ENCODE data around the gene TRIM54. TPM values are rescaled to one million over a fixed set of nuclear protein-coding genes. Genes with fewer than 3 reads are reported as not detected.
"Not testable (repeated sequence)": the region's sequence is repeated elsewhere in the genome, so short reads cannot be mapped to it uniquely, and the experiment has no call there.

Gene TRIM54
- total RNA-seq, 1 donor, result not detected

DNA sequence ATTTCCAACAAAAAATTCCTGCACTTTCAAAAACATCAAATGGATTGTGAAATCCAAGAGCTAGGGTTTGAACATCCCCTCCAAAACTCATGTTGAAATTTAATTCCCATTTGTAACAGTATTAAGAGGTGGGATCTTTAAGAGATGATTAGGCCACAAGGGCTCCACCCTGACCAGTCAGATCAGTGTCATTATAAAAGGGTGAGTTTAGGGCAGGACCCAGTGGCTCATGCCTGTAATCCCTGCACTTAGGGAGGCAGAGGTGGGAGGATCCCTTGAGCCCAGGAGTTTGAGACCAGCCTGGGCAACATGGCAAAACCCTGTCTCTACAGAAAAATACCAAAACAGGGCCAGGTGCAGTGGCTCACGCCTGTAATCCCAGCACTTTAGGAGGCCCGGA, 65.4 kb downstream of the TRIM54 start:
- no peak overlapping the region for H3K4me3 ChIP-seq (ENCODE audit: low read depth, low read length)
- no peak for DNase-seq (ENCODE audit: low read depth)
- TF ChIP-seq, protein P1, sequence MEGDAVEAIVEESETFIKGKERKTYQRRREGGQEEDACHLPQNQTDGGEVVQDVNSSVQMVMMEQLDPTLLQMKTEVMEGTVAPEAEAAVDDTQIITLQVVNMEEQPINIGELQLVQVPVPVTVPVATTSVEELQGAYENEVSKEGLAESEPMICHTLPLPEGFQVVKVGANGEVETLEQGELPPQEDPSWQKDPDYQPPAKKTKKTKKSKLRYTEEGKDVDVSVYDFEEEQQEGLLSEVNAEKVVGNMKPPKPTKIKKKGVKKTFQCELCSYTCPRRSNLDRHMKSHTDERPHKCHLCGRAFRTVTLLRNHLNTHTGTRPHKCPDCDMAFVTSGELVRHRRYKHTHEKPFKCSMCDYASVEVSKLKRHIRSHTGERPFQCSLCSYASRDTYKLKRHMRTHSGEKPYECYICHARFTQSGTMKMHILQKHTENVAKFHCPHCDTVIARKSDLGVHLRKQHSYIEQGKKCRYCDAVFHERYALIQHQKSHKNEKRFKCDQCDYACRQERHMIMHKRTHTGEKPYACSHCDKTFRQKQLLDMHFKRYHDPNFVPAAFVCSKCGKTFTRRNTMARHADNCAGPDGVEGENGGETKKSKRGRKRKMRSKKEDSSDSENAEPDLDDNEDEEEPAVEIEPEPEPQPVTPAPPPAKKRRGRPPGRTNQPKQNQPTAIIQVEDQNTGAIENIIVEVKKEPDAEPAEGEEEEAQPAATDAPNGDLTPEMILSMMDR (IDR thresholded peaks at IDR 0.05; ENCODE audit: insufficient read depth, low read depth, low read length), result no peak

DNA sequence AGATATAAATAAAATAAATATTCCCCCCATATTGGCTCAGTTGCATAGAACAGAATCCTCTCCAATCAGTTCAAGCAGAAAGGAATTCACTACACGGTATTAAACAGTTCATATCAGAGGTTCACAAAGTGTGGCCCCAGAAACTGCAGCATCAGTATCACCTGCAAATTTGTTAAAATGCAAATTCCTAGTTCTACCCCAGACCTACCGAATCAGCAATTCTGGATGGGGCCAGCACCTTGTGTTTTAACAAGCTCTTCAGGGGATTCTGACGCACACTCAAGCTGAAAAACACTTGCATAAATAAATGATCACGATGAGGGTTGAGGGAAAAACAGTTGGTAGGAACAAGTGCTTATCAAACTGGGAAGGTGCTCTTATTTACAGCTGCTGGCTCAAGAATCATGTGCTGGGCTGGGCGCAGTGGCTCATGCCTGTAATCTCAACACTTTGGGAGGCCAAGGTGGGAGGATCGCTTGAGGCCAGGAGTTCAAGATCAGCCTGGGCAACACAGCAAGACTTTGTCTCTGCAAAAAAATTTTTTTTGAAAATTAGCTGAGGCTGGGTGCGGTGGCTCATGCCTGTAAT, 68.0 kb downstream of the TRIM54 start:
- TF ChIP-seq, protein P1 (IDR thresholded peaks at IDR 0.05; ENCODE audit: insufficient read depth, low read depth, low read length), result no peak
- H3K4me3 ChIP-seq (ENCODE audit: low read depth, low read length), result no peak overlapping the region
- DNase-seq (ENCODE audit: low read depth), result no peak

DNA sequence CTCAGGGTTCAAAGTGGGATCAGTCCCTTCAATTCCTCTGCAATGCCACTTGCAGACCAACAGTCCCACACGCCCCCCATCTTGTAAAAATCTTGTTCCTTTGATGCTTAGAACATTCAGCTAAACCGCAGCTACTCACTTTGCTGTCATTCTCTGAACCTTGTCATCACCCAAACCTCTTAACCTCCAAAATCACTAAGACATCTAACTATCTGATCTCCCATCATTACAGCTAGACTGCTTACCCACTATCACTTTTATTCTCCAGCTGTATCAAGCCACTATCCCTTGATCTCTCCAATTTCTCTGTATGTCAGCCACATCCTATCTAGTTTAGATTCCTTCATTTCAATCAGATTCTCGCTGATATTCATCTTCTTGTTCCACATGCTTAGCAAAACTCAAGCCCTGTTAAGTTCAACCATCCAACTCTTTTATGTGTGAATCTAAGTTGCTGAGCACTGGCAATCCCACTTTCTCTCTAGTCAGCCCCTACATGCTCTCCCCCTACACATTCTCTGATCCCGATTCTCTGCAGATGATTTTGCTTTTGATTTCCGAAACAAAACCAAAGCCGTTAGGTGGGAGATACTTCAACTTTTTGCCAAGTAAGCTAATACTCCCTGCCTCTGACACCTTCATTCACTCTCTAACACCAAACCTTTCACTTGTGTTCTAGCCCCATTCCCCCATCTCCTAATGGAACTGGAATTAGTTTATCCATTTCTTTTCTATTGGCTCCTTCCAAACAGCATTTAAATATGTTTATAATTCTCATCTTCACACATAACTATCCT, 69.8 kb downstream of the TRIM54 start:
- no peak for DNase-seq (ENCODE audit: low read depth)
- H3K4me3 ChIP-seq (ENCODE audit: low read depth, low read length), result no peak overlapping the region
- TF ChIP-seq, protein P1 (IDR thresholded peaks at IDR 0.05; ENCODE audit: insufficient read depth, low read depth, low read length), result no peak

GRCh38 chr2:27353386-27353761, 71.1 kb downstream of the TRIM54 start:
- DNase-seq (ENCODE audit: low read depth); H3K4me3 ChIP-seq (ENCODE audit: low read depth, low read length): not testable (repeated sequence)

GRCh38 chr2:27353762-27354596, 71.8 kb downstream of the TRIM54 start:
- TF ChIP-seq, protein P1 (IDR thresholded peaks at IDR 0.05; ENCODE audit: insufficient read depth, low read depth, low read length), result no peak
- no peak overlapping the region for H3K4me3 ChIP-seq (ENCODE audit: low read depth, low read length)
- DNase-seq (ENCODE audit: low read depth), result peak; percentile 73

- TF ChIP-seq, protein P1 (IDR thresholded peaks at IDR 0.05; ENCODE audit: insufficient read depth, low read depth, low read length), result no peak
- no peak for DNase-seq (ENCODE audit: low read depth)
- no peak overlapping the region for H3K4me3 ChIP-seq (ENCODE audit: low read depth, low read length)
Observed at GRCh38 chr2:27354597-27354927, 72.3 kb downstream of the TRIM54 start.

GRCh38 chr2:27356056-27356381, 73.8 kb downstream of the TRIM54 start:
- H3K4me3 ChIP-seq (ENCODE audit: low read depth, low read length), result peak overlapping the region; percentile 91
- DNase-seq (ENCODE audit: low read depth), result peak; percentile 76
- TF ChIP-seq, protein P1 (IDR thresholded peaks at IDR 0.05; ENCODE audit: insufficient read depth, low read depth, low read length), result no peak

All from fibroblast of villous mesenchyme (primary cell).